Heart left ventricle (tissue), 13 donors: ENCODE measurements around the gene NAT10.

Source experiments
- POLR2A ChIP-seq, 2 donors: fragments of 450-650 bp; IDR thresholded peaks; one replicate each; pipeline ENCODE4 v1.6.1; 2017; ENCODE audit warnings: antibody characterized with exemption in 2 of 2, mild to moderate bottlenecking in 2 of 2, moderate library complexity in 2 of 2
- TF ChIP-seq, protein P1 (sequence below), 12 donors: fragments of 200-600 bp; sonication (generic) in 4 of 12; IDR thresholded peaks; one replicate each; pipeline versions ENCODE4 v1.5.0 to v1.8.0; 2018 to 2022; ENCODE audit warnings: antibody characterized with exemption in 12 of 12, mild to moderate bottlenecking in 5 of 12
- donor health status: ischemic (EF 13 %, LVEDD 7.1; RV severe dilation, severe dysfunction).
- donor health status: DM: no; HTN: yes; CAD: no.
- donor health status: DM: no; HTN: no; CAD: no.
- donor health status: ischemic (EF 25% LVEDD 6.9; RV normal size, moderate dysfunction).
- donor health status: ischemic (EF 25% LVEDD 5.7; RV mildly dilated, moderate dysfunction).
- donor health status: ischemic (EF 35%, LVEDD 5.7; RV mildly dilated, moderate dysfunction).
- donor health status: nonischemic (EF 11% LVEDD 7.7; RV severe dilation, severe dysfunction).
- donor health status: DM: yes; HTN: yes; CAD: no.
- donor health status: PGD.
- donor health status: ischemic (EF 29% LVEDD 5.4; RV normal size, mild dysfunction).
- donor health status: nonischemic (EF 23%, LVEDD 6.1; RV moderate dilation, normal function).

DNA sequence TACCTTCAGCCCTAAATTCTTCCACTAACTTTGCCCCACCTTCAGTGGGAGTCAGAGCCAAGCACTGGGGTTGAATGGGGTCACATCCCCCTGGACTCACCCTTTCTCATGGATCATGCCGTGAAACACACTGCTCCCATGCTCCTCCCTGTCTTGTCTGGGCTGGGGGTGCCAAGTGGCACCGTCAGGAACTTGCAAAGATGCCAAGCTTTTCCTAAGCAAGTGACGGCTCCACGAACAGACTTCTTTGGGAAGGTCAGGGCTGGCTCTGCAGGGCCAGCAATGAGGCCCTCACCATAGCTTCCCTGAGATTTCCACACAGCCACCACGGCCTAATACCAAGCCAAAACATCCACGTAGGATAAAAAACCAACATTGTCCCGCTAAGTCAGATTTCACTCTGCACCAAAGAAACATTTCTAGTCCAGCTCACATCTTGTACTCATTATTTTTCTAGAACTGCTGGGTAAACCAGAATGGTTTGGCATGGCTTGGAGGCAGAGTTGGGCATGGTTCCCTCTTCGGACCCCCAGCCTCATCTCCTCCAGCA lies 76.5 kb downstream of the NAT10 start:
- TF ChIP-seq, protein P1, sequence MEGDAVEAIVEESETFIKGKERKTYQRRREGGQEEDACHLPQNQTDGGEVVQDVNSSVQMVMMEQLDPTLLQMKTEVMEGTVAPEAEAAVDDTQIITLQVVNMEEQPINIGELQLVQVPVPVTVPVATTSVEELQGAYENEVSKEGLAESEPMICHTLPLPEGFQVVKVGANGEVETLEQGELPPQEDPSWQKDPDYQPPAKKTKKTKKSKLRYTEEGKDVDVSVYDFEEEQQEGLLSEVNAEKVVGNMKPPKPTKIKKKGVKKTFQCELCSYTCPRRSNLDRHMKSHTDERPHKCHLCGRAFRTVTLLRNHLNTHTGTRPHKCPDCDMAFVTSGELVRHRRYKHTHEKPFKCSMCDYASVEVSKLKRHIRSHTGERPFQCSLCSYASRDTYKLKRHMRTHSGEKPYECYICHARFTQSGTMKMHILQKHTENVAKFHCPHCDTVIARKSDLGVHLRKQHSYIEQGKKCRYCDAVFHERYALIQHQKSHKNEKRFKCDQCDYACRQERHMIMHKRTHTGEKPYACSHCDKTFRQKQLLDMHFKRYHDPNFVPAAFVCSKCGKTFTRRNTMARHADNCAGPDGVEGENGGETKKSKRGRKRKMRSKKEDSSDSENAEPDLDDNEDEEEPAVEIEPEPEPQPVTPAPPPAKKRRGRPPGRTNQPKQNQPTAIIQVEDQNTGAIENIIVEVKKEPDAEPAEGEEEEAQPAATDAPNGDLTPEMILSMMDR (IDR thresholded peaks at IDR 0.05), result no peak
- TF ChIP-seq POLR2A (IDR thresholded peaks at IDR 0.05), result no peak
